ENCODE results near the gene ENO3. TPM values are rescaled to one million over a fixed set of nuclear protein-coding genes. Genes with fewer than 3 reads are reported as not detected.

ENO3 gene
- total and polyA plus RNA-seq, 2 experiments from 2014 or later, result 12.1 to 19.6 TPM

DNA sequence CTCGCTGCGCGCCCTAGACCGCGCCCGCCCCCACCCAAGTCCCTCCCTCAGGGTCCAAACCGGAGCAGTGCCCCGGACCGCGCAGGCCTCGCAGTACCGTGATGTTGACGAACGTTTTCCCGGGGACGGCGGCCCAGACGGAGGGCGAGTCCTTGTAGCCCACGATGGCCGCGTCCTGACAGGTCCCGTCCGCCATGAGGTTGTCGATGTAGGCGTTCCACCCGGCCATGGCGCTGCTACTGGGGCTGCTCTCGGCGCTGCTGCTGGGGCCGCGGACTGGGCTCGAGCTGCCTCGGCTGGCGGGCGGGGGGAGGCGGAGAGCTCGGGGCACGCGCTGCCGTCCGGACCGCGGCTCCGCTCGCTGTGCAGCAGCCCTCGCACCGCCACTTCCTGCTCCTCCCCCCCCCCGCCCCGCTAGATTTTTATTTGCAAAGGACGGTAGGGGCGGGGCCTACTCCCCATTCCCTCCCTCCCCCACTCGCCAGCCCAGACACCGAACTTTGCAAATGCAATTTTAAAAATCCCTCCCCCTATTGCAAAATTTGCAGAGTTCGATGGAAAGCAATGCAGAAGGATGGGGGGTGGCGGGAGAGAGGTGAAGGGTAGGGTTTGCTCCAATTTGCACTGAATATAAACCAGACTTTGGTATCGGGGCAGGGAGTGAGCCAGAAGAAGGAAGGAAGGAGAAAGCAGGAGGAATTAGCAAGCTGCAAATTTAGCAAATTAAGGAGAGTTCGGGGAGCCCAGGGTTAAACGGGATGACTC, 2.6 kb upstream of the ENO3 start, which contains the start of gene PFN1:
Gene PFN1, minus strand, starts transcription at position 365 of the 765 bp plus-strand sequence. Its CDS starts 136 bp downstream, at position 229.
- H3K79me2 ChIP-seq (replicated peaks; ENCODE audit: insufficient read depth), result peaks cover 39% of the 10 kb centered on the region
- peak within 1 kb of the TSS; percentile 96 for H3K4me3 ChIP-seq
- no peaks in the 10 kb centered on the region for H3K9me2 ChIP-seq (ENCODE audit: insufficient read depth)
- peak; percentile 13 for ATAC-seq
- Mint-ChIP-seq H3K27me3 (ENCODE audit: insufficient read depth, low read depth, poor library complexity) (peaks cover 40% of the 10 kb centered on the region), H3K27ac (peak within 1 kb of the TSS; percentile 98), H3K9me3 (no peaks in the 10 kb centered on the region; the same call in 2 of the 3 replicates), H3K4me1 (peaks cover 45% of the 10 kb centered on the region), H3K36me3 (ENCODE audit: low read depth) (peaks cover 43% of the 10 kb centered on the region), H3K4me3 (peak within 1 kb of the TSS; percentile 92)
- peak; percentile 93 for DNase-seq (ENCODE audit: low spot score)
- H3F3A ChIP-seq (replicated peaks; ENCODE audit: low read depth), result peaks cover 40% of the 10 kb centered on the region
- H3K4me2 ChIP-seq, result peak within 1 kb of the TSS; percentile 96
- H3K27me3 ChIP-seq (ENCODE audit: insufficient read depth), result no peaks in the 10 kb centered on the region
- H3K36me3 ChIP-seq (ENCODE audit: insufficient read depth), result peaks cover 20% of the 10 kb centered on the region
- no peak for TF ChIP-seq ZNF331 (CRISPR knock-in tag; IDR thresholded peaks at IDR 0.05; ENCODE audit: low read depth)
- peak; percentile 79 for TF ChIP-seq POLR2AphosphoS5 (IDR thresholded peaks at IDR 0.05; ENCODE audit: low read depth)
- TF ChIP-seq, protein P1, sequence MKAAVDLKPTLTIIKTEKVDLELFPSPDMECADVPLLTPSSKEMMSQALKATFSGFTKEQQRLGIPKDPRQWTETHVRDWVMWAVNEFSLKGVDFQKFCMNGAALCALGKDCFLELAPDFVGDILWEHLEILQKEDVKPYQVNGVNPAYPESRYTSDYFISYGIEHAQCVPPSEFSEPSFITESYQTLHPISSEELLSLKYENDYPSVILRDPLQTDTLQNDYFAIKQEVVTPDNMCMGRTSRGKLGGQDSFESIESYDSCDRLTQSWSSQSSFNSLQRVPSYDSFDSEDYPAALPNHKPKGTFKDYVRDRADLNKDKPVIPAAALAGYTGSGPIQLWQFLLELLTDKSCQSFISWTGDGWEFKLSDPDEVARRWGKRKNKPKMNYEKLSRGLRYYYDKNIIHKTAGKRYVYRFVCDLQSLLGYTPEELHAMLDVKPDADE (IDR thresholded peaks at IDR 0.05), result peak; percentile 52; the same call in 1 of the 2 replicates
- no peak for TF ChIP-seq CREB1 (CRISPR knock-in tag; IDR thresholded peaks at IDR 0.05; ENCODE audit: low read depth)
- no peak for TF ChIP-seq ZNF114 (CRISPR knock-in tag; IDR thresholded peaks at IDR 0.05)
- no peak for TF ChIP-seq JUNB (IDR thresholded peaks at IDR 0.05; ENCODE audit: unreplicated experiment)
- no peak for TF ChIP-seq NANOG (IDR thresholded peaks at IDR 0.05; ENCODE audit: borderline replicate concordance)
- no peak for TF ChIP-seq STAT1 (IDR thresholded peaks at IDR 0.05; ENCODE audit: unreplicated experiment)
- TF ChIP-seq, protein P2, sequence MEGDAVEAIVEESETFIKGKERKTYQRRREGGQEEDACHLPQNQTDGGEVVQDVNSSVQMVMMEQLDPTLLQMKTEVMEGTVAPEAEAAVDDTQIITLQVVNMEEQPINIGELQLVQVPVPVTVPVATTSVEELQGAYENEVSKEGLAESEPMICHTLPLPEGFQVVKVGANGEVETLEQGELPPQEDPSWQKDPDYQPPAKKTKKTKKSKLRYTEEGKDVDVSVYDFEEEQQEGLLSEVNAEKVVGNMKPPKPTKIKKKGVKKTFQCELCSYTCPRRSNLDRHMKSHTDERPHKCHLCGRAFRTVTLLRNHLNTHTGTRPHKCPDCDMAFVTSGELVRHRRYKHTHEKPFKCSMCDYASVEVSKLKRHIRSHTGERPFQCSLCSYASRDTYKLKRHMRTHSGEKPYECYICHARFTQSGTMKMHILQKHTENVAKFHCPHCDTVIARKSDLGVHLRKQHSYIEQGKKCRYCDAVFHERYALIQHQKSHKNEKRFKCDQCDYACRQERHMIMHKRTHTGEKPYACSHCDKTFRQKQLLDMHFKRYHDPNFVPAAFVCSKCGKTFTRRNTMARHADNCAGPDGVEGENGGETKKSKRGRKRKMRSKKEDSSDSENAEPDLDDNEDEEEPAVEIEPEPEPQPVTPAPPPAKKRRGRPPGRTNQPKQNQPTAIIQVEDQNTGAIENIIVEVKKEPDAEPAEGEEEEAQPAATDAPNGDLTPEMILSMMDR (conservative IDR thresholded peaks at IDR 0.05; ENCODE audit: low read depth in 2 of 2), result no peak
- TF ChIP-seq EZH2 (IDR thresholded peaks at IDR 0.05; ENCODE audit: low read depth, unreplicated experiment), result no peak
- TF ChIP-seq EZH2phosphoT487 (IDR thresholded peaks at IDR 0.05; ENCODE audit: unreplicated experiment), result no peak
- TF ChIP-seq, protein P3, sequence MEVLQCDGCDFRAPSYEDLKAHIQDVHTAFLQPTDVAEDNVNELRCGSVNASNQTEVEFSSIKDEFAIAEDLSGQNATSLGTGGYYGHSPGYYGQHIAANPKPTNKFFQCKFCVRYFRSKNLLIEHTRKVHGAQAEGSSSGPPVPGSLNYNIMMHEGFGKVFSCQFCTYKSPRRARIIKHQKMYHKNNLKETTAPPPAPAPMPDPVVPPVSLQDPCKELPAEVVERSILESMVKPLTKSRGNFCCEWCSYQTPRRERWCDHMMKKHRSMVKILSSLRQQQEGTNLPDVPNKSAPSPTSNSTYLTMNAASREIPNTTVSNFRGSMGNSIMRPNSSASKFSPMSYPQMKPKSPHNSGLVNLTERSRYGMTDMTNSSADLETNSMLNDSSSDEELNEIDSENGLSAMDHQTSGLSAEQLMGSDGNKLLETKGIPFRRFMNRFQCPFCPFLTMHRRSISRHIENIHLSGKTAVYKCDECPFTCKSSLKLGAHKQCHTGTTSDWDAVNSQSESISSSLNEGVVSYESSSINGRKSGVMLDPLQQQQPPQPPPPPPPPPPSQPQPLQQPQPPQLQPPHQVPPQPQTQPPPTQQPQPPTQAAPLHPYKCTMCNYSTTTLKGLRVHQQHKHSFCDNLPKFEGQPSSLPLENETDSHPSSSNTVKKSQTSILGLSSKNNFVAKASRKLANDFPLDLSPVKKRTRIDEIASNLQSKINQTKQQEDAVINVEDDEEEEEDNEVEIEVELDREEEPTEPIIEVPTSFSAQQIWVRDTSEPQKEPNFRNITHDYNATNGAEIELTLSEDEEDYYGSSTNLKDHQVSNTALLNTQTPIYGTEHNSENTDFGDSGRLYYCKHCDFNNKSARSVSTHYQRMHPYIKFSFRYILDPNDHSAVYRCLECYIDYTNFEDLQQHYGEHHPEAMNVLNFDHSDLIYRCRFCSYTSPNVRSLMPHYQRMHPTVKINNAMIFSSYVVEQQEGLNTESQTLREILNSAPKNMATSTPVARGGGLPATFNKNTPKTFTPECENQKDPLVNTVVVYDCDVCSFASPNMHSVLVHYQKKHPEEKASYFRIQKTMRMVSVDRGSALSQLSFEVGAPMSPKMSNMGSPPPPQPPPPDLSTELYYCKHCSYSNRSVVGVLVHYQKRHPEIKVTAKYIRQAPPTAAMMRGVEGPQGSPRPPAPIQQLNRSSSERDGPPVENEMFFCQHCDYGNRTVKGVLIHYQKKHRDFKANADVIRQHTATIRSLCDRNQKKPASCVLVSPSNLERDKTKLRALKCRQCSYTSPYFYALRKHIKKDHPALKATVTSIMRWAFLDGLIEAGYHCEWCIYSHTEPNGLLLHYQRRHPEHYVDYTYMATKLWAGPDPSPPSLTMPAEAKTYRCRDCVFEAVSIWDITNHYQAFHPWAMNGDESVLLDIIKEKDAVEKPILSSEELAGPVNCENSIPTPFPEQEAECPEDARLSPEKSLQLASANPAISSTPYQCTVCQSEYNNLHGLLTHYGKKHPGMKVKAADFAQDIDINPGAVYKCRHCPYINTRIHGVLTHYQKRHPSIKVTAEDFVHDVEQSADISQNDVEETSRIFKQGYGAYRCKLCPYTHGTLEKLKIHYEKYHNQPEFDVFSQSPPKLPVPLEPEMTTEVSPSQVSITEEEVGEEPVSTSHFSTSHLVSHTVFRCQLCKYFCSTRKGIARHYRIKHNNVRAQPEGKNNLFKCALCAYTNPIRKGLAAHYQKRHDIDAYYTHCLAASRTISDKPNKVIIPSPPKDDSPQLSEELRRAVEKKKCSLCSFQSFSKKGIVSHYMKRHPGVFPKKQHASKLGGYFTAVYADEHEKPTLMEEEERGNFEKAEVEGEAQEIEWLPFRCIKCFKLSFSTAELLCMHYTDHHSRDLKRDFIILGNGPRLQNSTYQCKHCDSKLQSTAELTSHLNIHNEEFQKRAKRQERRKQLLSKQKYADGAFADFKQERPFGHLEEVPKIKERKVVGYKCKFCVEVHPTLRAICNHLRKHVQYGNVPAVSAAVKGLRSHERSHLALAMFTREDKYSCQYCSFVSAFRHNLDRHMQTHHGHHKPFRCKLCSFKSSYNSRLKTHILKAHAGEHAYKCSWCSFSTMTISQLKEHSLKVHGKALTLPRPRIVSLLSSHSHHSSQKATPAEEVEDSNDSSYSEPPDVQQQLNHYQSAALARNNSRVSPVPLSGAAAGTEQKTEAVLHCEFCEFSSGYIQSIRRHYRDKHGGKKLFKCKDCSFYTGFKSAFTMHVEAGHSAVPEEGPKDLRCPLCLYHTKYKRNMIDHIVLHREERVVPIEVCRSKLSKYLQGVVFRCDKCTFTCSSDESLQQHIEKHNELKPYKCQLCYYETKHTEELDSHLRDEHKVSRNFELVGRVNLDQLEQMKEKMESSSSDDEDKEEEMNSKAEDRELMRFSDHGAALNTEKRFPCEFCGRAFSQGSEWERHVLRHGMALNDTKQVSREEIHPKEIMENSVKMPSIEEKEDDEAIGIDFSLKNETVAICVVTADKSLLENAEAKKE (CRISPR knock-in tag; IDR thresholded peaks at IDR 0.05), result no peak
- TF ChIP-seq, protein P4, sequence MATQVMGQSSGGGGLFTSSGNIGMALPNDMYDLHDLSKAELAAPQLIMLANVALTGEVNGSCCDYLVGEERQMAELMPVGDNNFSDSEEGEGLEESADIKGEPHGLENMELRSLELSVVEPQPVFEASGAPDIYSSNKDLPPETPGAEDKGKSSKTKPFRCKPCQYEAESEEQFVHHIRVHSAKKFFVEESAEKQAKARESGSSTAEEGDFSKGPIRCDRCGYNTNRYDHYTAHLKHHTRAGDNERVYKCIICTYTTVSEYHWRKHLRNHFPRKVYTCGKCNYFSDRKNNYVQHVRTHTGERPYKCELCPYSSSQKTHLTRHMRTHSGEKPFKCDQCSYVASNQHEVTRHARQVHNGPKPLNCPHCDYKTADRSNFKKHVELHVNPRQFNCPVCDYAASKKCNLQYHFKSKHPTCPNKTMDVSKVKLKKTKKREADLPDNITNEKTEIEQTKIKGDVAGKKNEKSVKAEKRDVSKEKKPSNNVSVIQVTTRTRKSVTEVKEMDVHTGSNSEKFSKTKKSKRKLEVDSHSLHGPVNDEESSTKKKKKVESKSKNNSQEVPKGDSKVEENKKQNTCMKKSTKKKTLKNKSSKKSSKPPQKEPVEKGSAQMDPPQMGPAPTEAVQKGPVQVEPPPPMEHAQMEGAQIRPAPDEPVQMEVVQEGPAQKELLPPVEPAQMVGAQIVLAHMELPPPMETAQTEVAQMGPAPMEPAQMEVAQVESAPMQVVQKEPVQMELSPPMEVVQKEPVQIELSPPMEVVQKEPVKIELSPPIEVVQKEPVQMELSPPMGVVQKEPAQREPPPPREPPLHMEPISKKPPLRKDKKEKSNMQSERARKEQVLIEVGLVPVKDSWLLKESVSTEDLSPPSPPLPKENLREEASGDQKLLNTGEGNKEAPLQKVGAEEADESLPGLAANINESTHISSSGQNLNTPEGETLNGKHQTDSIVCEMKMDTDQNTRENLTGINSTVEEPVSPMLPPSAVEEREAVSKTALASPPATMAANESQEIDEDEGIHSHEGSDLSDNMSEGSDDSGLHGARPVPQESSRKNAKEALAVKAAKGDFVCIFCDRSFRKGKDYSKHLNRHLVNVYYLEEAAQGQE (IDR thresholded peaks at IDR 0.05; ENCODE audit: unreplicated experiment), result peak; percentile 19
- peaks cover 22% of the 10 kb centered on the region for H4K20me1 ChIP-seq (replicated peaks; ENCODE audit: insufficient read depth)
- H3K27ac ChIP-seq (ENCODE audit: low read depth), result peak within 1 kb of the TSS; percentile 100
- peaks cover 43% of the 10 kb centered on the region for H3K4me1 ChIP-seq (ENCODE audit: insufficient read depth)
- no peak within 1 kb of the TSS for H2AFZ ChIP-seq
